Caco-2 (cell line): ENCODE data around the gene ZNF106. TPM values are rescaled to one million over a fixed set of nuclear protein-coding genes. Genes with fewer than 3 reads are reported as not detected.

Source experiments
- BruUV-seq: library from RNA; stranded (reverse); fragments of 400-500 nt; replicated peaks from 2 replicates; lab custom pipeline; 2021; lab: Mats Ljungman, UMichigan
- CTCF ChIA-PET: fragments of 300-600 bp; sonication (Branson Sonifier 250); formaldehyde crosslinking; loops from one replicate; lab custom pipeline; 2022; ENCODE audit warnings: antibody characterized with exemption; lab: Charles Lee
- POLR2A ChIA-PET: fragments of 300-600 bp; sonication (Branson Sonifier 250); formaldehyde crosslinking; loops from one replicate; lab custom pipeline; 2022; ENCODE audit warnings: antibody characterized with exemption; lab: Charles Lee
- DNase-seq, 2 experiments: peaks; one replicate each; pipeline versions ENCODE4 v3.0.0 to v3.0.0-alpha.2; 2020 to 2022
- H3K27me3 ChIP-seq: replicated peaks from 2 replicates; pipeline ENCODE4 v1.6.0; 2011; ENCODE audit warnings: low read length; ENCODE audit not compliant: control insufficient read depth, insufficient read depth
- H3K36me3 ChIP-seq: 2 replicates; pipeline ENCODE4 v1.5.1; 2011; ENCODE audit warnings: low read length; ENCODE audit not compliant: control insufficient read depth, insufficient read depth
- H3K4me1 ChIP-seq: fragments of 250-450 bp; sonication (Bioruptor Pico); 2 replicates; pipeline ENCODE4 v1.5.1; 2020; ENCODE audit warnings: mild to moderate bottlenecking
- H3K4me3 ChIP-seq: 2 replicates; pipeline ENCODE4 v1.5.1; 2011; ENCODE audit warnings: low read depth, mild to moderate bottlenecking, control low read depth, low read length
- H3K9me3 ChIP-seq: fragments of 250-450 bp; sonication (Bioruptor Pico); 2 replicates; pipeline ENCODE4 v1.5.1; 2020; ENCODE audit warnings: mild to moderate bottlenecking, moderate library complexity
- H3K27ac Mint-ChIP-seq: one replicate; pipeline ENCODE4 v1.8.0; 2022; ENCODE audit warnings: mixed read lengths; ENCODE audit not compliant: unreplicated experiment
- H3K27me3 Mint-ChIP-seq: one replicate; pipeline ENCODE4 v1.8.0; 2022; ENCODE audit warnings: mixed read lengths; ENCODE audit not compliant: insufficient read depth, unreplicated experiment
- H3K36me3 Mint-ChIP-seq: one replicate; pipeline ENCODE4 v1.8.0; 2022; ENCODE audit warnings: mild to moderate bottlenecking, mixed read lengths; ENCODE audit not compliant: insufficient read depth, unreplicated experiment
- H3K4me1 Mint-ChIP-seq: one replicate; pipeline ENCODE4 v1.8.0; 2022; ENCODE audit warnings: low read depth, mixed read lengths; ENCODE audit not compliant: unreplicated experiment
- H3K4me3 Mint-ChIP-seq: one replicate; pipeline ENCODE4 v1.8.0; 2022; ENCODE audit warnings: mild to moderate bottlenecking, moderate library complexity, mixed read lengths; ENCODE audit not compliant: unreplicated experiment
- H3K9me3 Mint-ChIP-seq: one replicate; pipeline ENCODE4 v1.8.0; 2022; ENCODE audit warnings: mixed read lengths; ENCODE audit not compliant: unreplicated experiment
- CTCF ChIP-seq, 2 experiments: fragments of 200-600 bp in 1 of 2; IDR thresholded peaks; 1 replicate in 1 of 2; 2 replicates in 1 of 2; pipeline versions ENCODE4 v1.5.1 to v1.8.0; 2011 to 2022; ENCODE audit warnings: antibody characterized with exemption in 1 of 2, control low read depth in 1 of 2, inconsistent platforms in 1 of 2, low read depth in 1 of 2, low read length in 1 of 2, mild to moderate bottlenecking in 1 of 2, moderate library complexity in 1 of 2; ENCODE audit not compliant: insufficient read depth in 1 of 2, severe bottlenecking in 1 of 2, unreplicated experiment in 1 of 2
- intact Hi-C: fragments of 100-400 bp; cut with micrococcal nuclease; formaldehyde crosslinking; loops from one replicate; pipeline ENCODE4 v1.10.0; 2022; ENCODE audit not compliant: unreplicated experiment
- total RNA-seq: library from RNA; stranded (reverse); gene quantifications from 2 replicates; pipeline ENCODE4 v1.2.3, GENCODE V29; 2022

Gene ZNF106
- total RNA-seq, 1 experiment from 2014 or later, result 47.8 TPM

GRCh38 chr15:42490291-42490670 is 660 bp downstream of the ZNF106 start:
- Mint-ChIP-seq H3K27me3 (no peaks in the 10 kb centered on the region), H3K27ac (peak overlapping the region; percentile 100), H3K4me3 (peak overlapping the region; percentile 99), H3K9me3 (no peaks in the 10 kb centered on the region), H3K36me3 (peaks cover 17% of the 10 kb centered on the region), H3K4me1 (peaks cover 11% of the 10 kb centered on the region)
- ChIA-PET POLR2A (interaction anchor here (0.6 to 1.0 kb wide), 3 partner anchors 14 to 1314 kb away, joined by 3 to 4 read pairs (median 3); partner anchors contain the start of genes GANC and TMEM87A), CTCF (interaction anchor here (1.1 kb wide), 1 partner anchor 565 kb away, joined by 7 read pairs; no protein-coding TSS in a partner anchor)
- H3K4me3 ChIP-seq, result peak overlapping the region; percentile 87
- DNase-seq, result no peak
- TF ChIP-seq CTCF (IDR thresholded peaks at IDR 0.05; ENCODE audit: insufficient read depth in 1 of 2, low read depth in 1 of 2, low read length in 1 of 2, severe bottlenecking in 1 of 2, unreplicated experiment in 1 of 2), result no peak
- intact Hi-C loops, result loop anchor here (10.0 kb wide), 1 partner anchor 165 kb away; no protein-coding TSS in a partner anchor
- peaks cover 15% of the 10 kb centered on the region for H3K4me1 ChIP-seq
- TSS peak; percentile 55 for BruUV-seq
- no peaks in the 10 kb centered on the region for H3K9me3 ChIP-seq
- no peaks in the 10 kb centered on the region; the same call in 1 of the 2 replicates for H3K36me3 ChIP-seq
- no peaks in the 10 kb centered on the region for H3K27me3 ChIP-seq

GRCh38 chr15:42483677-42484076 is 7.3 kb downstream of the ZNF106 start:
- intact Hi-C loops, result no loop called here
- Histone ChIP-seq H3K9me3 (0 out of 2 replicates have a peak, but pooled peaks cover 5% of the 10 kb centered on the region), H3K4me1 (no peaks in the 10 kb centered on the region), H3K27me3 (no peaks in the 10 kb centered on the region), H3K4me3 (no peak overlapping the region), H3K36me3 (no peaks in the 10 kb centered on the region; the same call in 1 of the 2 replicates)
- H3K4me1 Mint-ChIP-seq, result no peaks in the 10 kb centered on the region
- POLR2A ChIA-PET, result interaction anchor here (0.6 kb wide), 1 partner anchor 11 kb away, joined by 3 read pairs; no protein-coding TSS in a partner anchor
- H3K27ac Mint-ChIP-seq, result no peak overlapping the region
- BruUV-seq, result no TSS peak
- H3K9me3 Mint-ChIP-seq, result peaks cover 10% of the 10 kb centered on the region
- CTCF ChIA-PET, result no interaction called here
- no peaks in the 10 kb centered on the region for H3K27me3 Mint-ChIP-seq
- H3K4me3 Mint-ChIP-seq, result no peak overlapping the region
- no peak for TF ChIP-seq CTCF (IDR thresholded peaks at IDR 0.05; ENCODE audit: insufficient read depth in 1 of 2, low read depth in 1 of 2, low read length in 1 of 2, severe bottlenecking in 1 of 2, unreplicated experiment in 1 of 2)
- peaks cover 13% of the 10 kb centered on the region for H3K36me3 Mint-ChIP-seq
- DNase-seq, result no peak

- no peak overlapping the region for H3K4me3 Mint-ChIP-seq
- no peaks in the 10 kb centered on the region for H3K27me3 ChIP-seq
- BruUV-seq, result no TSS peak
- no peak overlapping the region for H3K27ac Mint-ChIP-seq
- H3K4me1 Mint-ChIP-seq, result no peaks in the 10 kb centered on the region
- ChIA-PET POLR2A (no interaction called here), CTCF (no interaction called here)
- H3K4me1 ChIP-seq, result no peaks in the 10 kb centered on the region
- no peaks in the 10 kb centered on the region for H3K27me3 Mint-ChIP-seq
- no peak for TF ChIP-seq CTCF (IDR thresholded peaks at IDR 0.05; ENCODE audit: insufficient read depth in 1 of 2, low read depth in 1 of 2, low read length in 1 of 2, severe bottlenecking in 1 of 2, unreplicated experiment in 1 of 2)
- H3K36me3 Mint-ChIP-seq, result peaks cover 12% of the 10 kb centered on the region
- H3K9me3 ChIP-seq, result 0 out of 2 replicates have a peak, but pooled peaks cover 5% of the 10 kb centered on the region
- H3K4me3 ChIP-seq, result no peak overlapping the region
- intact Hi-C loops, result no loop called here
- DNase-seq, result no peak
- no peaks in the 10 kb centered on the region; the same call in 1 of the 2 replicates for H3K36me3 ChIP-seq
- H3K9me3 Mint-ChIP-seq, result peaks cover 10% of the 10 kb centered on the region
These were observed 8.2 kb downstream of the ZNF106 start for GRCh38 chr15:42482701-42483100.
